Parathyroid adenoma (tissue), 2 donors: ENCODE measurements around the gene NF1.

ENCODE experiments used
- H2AFZ ChIP-seq: fragments of 300-600 bp; sonication (generic); one replicate; pipeline ENCODE4 v1.7.0; 2017; ENCODE audit warnings: antibody characterized with exemption, mild to moderate bottlenecking
- H3K27ac ChIP-seq: fragments of 300-600 bp; sonication (generic); one replicate; pipeline ENCODE4 v1.7.0; 2017
- H3K27me3 ChIP-seq: fragments of 300-600 bp; sonication (generic); one replicate; pipeline ENCODE4 v1.7.0; 2017; ENCODE audit warnings: low read length; ENCODE audit not compliant: control insufficient read depth, insufficient read depth
- H3K36me3 ChIP-seq: fragments of 300-600 bp; sonication (generic); one replicate; pipeline ENCODE4 v1.7.0; 2017; ENCODE audit warnings: low read length; ENCODE audit not compliant: control insufficient read depth, insufficient read depth
- H3K4me1 ChIP-seq: fragments of 300-600 bp; sonication (generic); one replicate; pipeline ENCODE4 v1.7.0; 2017; ENCODE audit warnings: control low read depth
- H3K4me2 ChIP-seq: fragments of 300-600 bp; sonication (generic); one replicate; pipeline ENCODE4 v1.7.0; 2017; ENCODE audit warnings: low read length
- H3K4me3 ChIP-seq: fragments of 300-600 bp; sonication (generic); one replicate; pipeline ENCODE4 v1.7.0; 2017; ENCODE audit warnings: low read depth, low read length
- H3K79me2 ChIP-seq: fragments of 300-600 bp; sonication (generic); one replicate; pipeline ENCODE4 v1.7.0; 2017; ENCODE audit warnings: control low read depth
- H3K9ac ChIP-seq: fragments of 300-600 bp; sonication (generic); one replicate; pipeline ENCODE4 v1.7.0; 2017; ENCODE audit warnings: mild to moderate bottlenecking
- H3K9me3 ChIP-seq: fragments of 300-600 bp; sonication (generic); one replicate; pipeline ENCODE4 v1.7.0; 2017; ENCODE audit warnings: low read length; ENCODE audit not compliant: control insufficient read depth
- CTCF ChIP-seq: fragments of 300-600 bp; sonication (generic); IDR thresholded peaks from one replicate; pipeline ENCODE4 v1.7.0; 2017; ENCODE audit warnings: antibody characterized with exemption, mild to moderate bottlenecking
- donor health status: primary hyperparathyroidism.

NF1 gene

GRCh38 chr17:31313982-31314781, 219.4 kb downstream of the NF1 start, which contains the start of gene EVI2B:
EVI2B (minus strand) TSS chr17:31314054; CDS start chr17:31305609, 8,445 bp downstream.
- Histone ChIP-seq H3K9ac (no peak within 1 kb of the TSS), H3K36me3 (no peaks in the 10 kb centered on the region), H3K27ac (no peak within 1 kb of the TSS), H3K4me2 (no peak within 1 kb of the TSS), H2AFZ (no peak within 1 kb of the TSS), H3K9me3 (no peaks in the 10 kb centered on the region), H3K27me3 (no peaks in the 10 kb centered on the region), H3K4me1 (no peaks in the 10 kb centered on the region), H3K4me3 (no peak within 1 kb of the TSS), H3K79me2 (no peaks in the 10 kb centered on the region)
- TF ChIP-seq CTCF, result no peak

GRCh38 chr17:31314782-31315100, 220.0 kb downstream of the NF1 start:
- Histone ChIP-seq H3K4me3 (no peak overlapping the region), H3K79me2 (no peaks in the 10 kb centered on the region), H3K27me3 (no peaks in the 10 kb centered on the region), H2AFZ (no peak overlapping the region), H3K4me2 (no peak overlapping the region), H3K9ac (no peak overlapping the region), H3K4me1 (no peaks in the 10 kb centered on the region), H3K9me3 (no peaks in the 10 kb centered on the region), H3K27ac (no peak overlapping the region), H3K36me3 (no peaks in the 10 kb centered on the region)
- TF ChIP-seq CTCF, result no peak

- Histone ChIP-seq H3K4me3 (no peak overlapping the region), H3K27me3 (no peaks in the 10 kb centered on the region), H3K36me3 (no peaks in the 10 kb centered on the region), H3K27ac (no peak overlapping the region), H3K79me2 (no peaks in the 10 kb centered on the region), H2AFZ (no peak overlapping the region), H3K9ac (no peak overlapping the region), H3K4me2 (no peak overlapping the region), H3K9me3 (no peaks in the 10 kb centered on the region), H3K4me1 (no peaks in the 10 kb centered on the region)
- no peak for TF ChIP-seq CTCF
These were observed 223.6 kb downstream of the NF1 start for GRCh38 chr17:31318298-31318801.

- H3K79me2 ChIP-seq, result no peaks in the 10 kb centered on the region
- no peaks in the 10 kb centered on the region for H3K36me3 ChIP-seq
- no peak overlapping the region for H2AFZ ChIP-seq
- H3K27me3 ChIP-seq, result no peaks in the 10 kb centered on the region
- no peak overlapping the region for H3K4me3 ChIP-seq
- no peak overlapping the region for H3K4me2 ChIP-seq
- no peaks in the 10 kb centered on the region for H3K4me1 ChIP-seq
- no peak overlapping the region for H3K27ac ChIP-seq
- no peak overlapping the region for H3K9ac ChIP-seq
- H3K9me3 ChIP-seq, result no peaks in the 10 kb centered on the region
- TF ChIP-seq CTCF, result no peak
These were observed 224.3 kb downstream of the NF1 start for GRCh38 chr17:31318851-31319661.
